GM19438 (cell line): Measurements from ENCODE around the gene ANKMY2.
"Not testable (repeated sequence)": the region's sequence is repeated elsewhere in the genome, so short reads cannot be mapped to it uniquely, and the experiment has no call there.

Experiments
- ATAC-seq: cut with Tn5 transposase; IDR thresholded peaks from one replicate; pipeline ENCODE4 v1.9.1; 2021; ENCODE audit warnings: low read depth; ENCODE audit not compliant: unreplicated experiment

The ANKMY2 gene

GRCh38 chr7:16660702-16661464, 15.3 kb upstream of the ANKMY2 start:
- ATAC-seq, result no peak

- not testable (repeated sequence) for ATAC-seq
Measured at GRCh38 chr7:16659854-16660497, 14.4 kb upstream of the ANKMY2 start.

- no peak for ATAC-seq
Measured at GRCh38 chr7:16657656-16658279, 12.2 kb upstream of the ANKMY2 start.

- ATAC-seq, result no peak
Measured at GRCh38 chr7:16656141-16656540, 10.6 kb upstream of the ANKMY2 start.

- no peak for ATAC-seq
Measured at GRCh38 chr7:16655394-16655793, 9.8 kb upstream of the ANKMY2 start.

- no peak for ATAC-seq
Measured at GRCh38 chr7:16652888-16653287, 7.3 kb upstream of the ANKMY2 start.

- ATAC-seq, result no peak
Measured at GRCh38 chr7:16652240-16652583, 6.7 kb upstream of the ANKMY2 start.

GRCh38 chr7:16651396-16652239, 6.1 kb upstream of the ANKMY2 start:
- no peak for ATAC-seq

GRCh38 chr7:16650266-16650665, 4.7 kb upstream of the ANKMY2 start:
- no peak for ATAC-seq

GRCh38 chr7:16649196-16649595, 3.6 kb upstream of the ANKMY2 start:
- no peak for ATAC-seq

GRCh38 chr7:16648551-16648950, 3.0 kb upstream of the ANKMY2 start:
- ATAC-seq, result no peak

GRCh38 chr7:16647435-16647960, 1.9 kb upstream of the ANKMY2 start:
- no peak for ATAC-seq

GRCh38 chr7:16646472-16647072, 1.0 kb upstream of the ANKMY2 start:
- ATAC-seq, result no peak

GRCh38 chr7:16644636-16645592, 640 bp downstream of the ANKMY2 start:
- peak; percentile 16 for ATAC-seq

GRCh38 chr7:16644157-16644556, 1.4 kb downstream of the ANKMY2 start:
- ATAC-seq, result no peak

GRCh38 chr7:16638282-16639280, 7.0 kb downstream of the ANKMY2 start:
- ATAC-seq, result no peak

GRCh38 chr7:16637379-16637778, 8.2 kb downstream of the ANKMY2 start:
- ATAC-seq, result no peak

- no peak for ATAC-seq
Measured at GRCh38 chr7:16636555-16637101, 8.9 kb downstream of the ANKMY2 start.
